K562 (cell line): ENCODE data around the gene KLK1. TPM values are rescaled to one million over a fixed set of nuclear protein-coding genes. Genes with fewer than 3 reads are reported as not detected.
A peak's percentile ranks its signal among the peaks of the same experiment; 100 is the strongest.

Source experiments
- ASH1L ChIP-seq: fragments of 450-650 bp; IDR thresholded peaks from 2 replicates; pipeline ENCODE4 v1.6.1; 2018; ENCODE audit warnings: borderline replicate concordance, mild to moderate bottlenecking, low read depth; ENCODE audit not compliant: partially characterized antibody
- CREM ChIP-seq: IDR thresholded peaks from 2 replicates; pipeline ENCODE4 v1.6.1; 2014; ENCODE audit warnings: antibody characterized with exemption, low read depth
- FOS ChIP-seq: IDR thresholded peaks from 3 replicates; pipeline ENCODE4 v1.6.1; 2011; ENCODE audit not compliant: insufficient read length; ENCODE audit errors: extremely low read depth
- FOXK2 ChIP-seq, 2 experiments: fragments of 450-650 bp; IDR thresholded peaks in 1 of 2; conservative IDR thresholded peaks in 1 of 2; 2 replicates each; pipeline ENCODE4 v1.6.1; 2016; ENCODE audit warnings: low read depth in 2 of 2, mild to moderate bottlenecking in 1 of 2
- GTF2F1 ChIP-seq: IDR thresholded peaks from 2 replicates; pipeline ENCODE4 v1.6.1; 2011; ENCODE audit warnings: low read depth, low read length, improper control_type of control experiment
- HDAC1 ChIP-seq, 2 experiments: fragments of 450-650 bp; IDR thresholded peaks; 2 replicates each; pipeline ENCODE4 v1.6.1; 2016 to 2017; ENCODE audit warnings: inconsistent platforms in 1 of 2, mild to moderate bottlenecking in 1 of 2, moderate library complexity in 1 of 2
- HDAC8 ChIP-seq: fragments of 450-650 bp; IDR thresholded peaks from 2 replicates; pipeline ENCODE4 v1.6.1; 2016; ENCODE audit warnings: mild to moderate bottlenecking, missing genetic modification characterization, moderate library complexity, missing compliant biosample characterization
- KLF13 ChIP-seq: fragments of 450-650 bp; IDR thresholded peaks from 2 replicates; pipeline ENCODE4 v1.6.1; 2016; ENCODE audit warnings: missing genetic modification characterization, low read depth, mild to moderate bottlenecking, missing compliant biosample characterization, moderate library complexity, borderline replicate concordance
- MCM5 ChIP-seq: fragments of 450-650 bp; IDR thresholded peaks from 2 replicates; pipeline ENCODE4 v1.6.1; 2016; ENCODE audit warnings: low read depth
- MEF2D ChIP-seq: conservative IDR thresholded peaks from 2 replicates; pipeline ENCODE4 v1.6.1; 2016; ENCODE audit warnings: low read depth, missing genetic modification characterization, missing compliant biosample characterization
- MXI1 ChIP-seq: IDR thresholded peaks from 2 replicates; pipeline ENCODE4 v1.6.1; 2011; ENCODE audit warnings: low read depth, mild to moderate bottlenecking, improper control_type of control experiment, low read length
- NFE2L1 ChIP-seq: fragments of 450-650 bp; IDR thresholded peaks from 2 replicates; pipeline ENCODE4 v1.6.1; 2016; ENCODE audit warnings: missing genetic modification characterization, low read depth, mild to moderate bottlenecking, missing compliant biosample characterization, moderate library complexity, borderline replicate concordance
- OTX1 ChIP-seq: fragments of 450-650 bp; formaldehyde crosslinking; IDR thresholded peaks from 2 replicates; pipeline ENCODE4 v1.4.0; 2022; ENCODE audit warnings: mild to moderate bottlenecking
- PKNOX1 ChIP-seq: fragments of 450-650 bp; IDR thresholded peaks from 2 replicates; pipeline ENCODE4 v1.6.1; 2016
- PTRF ChIP-seq: fragments of 450-650 bp; IDR thresholded peaks from 2 replicates; pipeline ENCODE4 v1.6.1; 2016; ENCODE audit warnings: mild to moderate bottlenecking, missing genetic modification characterization, missing compliant biosample characterization
- RBBP5 ChIP-seq: fragments of 200-600 bp; sonication (generic); IDR thresholded peaks from 2 replicates; pipeline ENCODE4 v1.6.1; 2012; ENCODE audit warnings: borderline replicate concordance, mild to moderate bottlenecking, low read length, control low read depth, inconsistent platforms; ENCODE audit not compliant: insufficient read depth, poor library complexity, severe bottlenecking
- RFX5 ChIP-seq: IDR thresholded peaks from 2 replicates; pipeline ENCODE4 v1.6.1; 2011; ENCODE audit warnings: low read depth, mild to moderate bottlenecking, improper control_type of control experiment, low read length
- SLC30A9 ChIP-seq: fragments of 250-450 bp; sonication (Bioruptor Pico); IDR thresholded peaks from 2 replicates; pipeline ENCODE4 v1.8.0; 2022; ENCODE audit warnings: mild to moderate bottlenecking, moderate library complexity
- SRSF7 ChIP-seq: fragments of 200-400 bp; formaldehyde crosslinking; optimal IDR thresholded peaks from 2 replicates; pipeline ENCODE3; 2017; ENCODE audit warnings: mild to moderate bottlenecking, low read depth, low read length
- STAT5B ChIP-seq: fragments of 250-450 bp; sonication (Bioruptor Pico); IDR thresholded peaks from 2 replicates; pipeline ENCODE4 v1.8.0; 2021; ENCODE audit warnings: mild to moderate bottlenecking, inconsistent platforms
- TEAD4 ChIP-seq, 2 experiments: sonication (generic) in 1 of 2; formaldehyde crosslinking in 1 of 2; IDR thresholded peaks; 2 replicates each; pipeline versions ENCODE4 v1.6.1 to v1.8.0; 2012 to 2022; ENCODE audit warnings: borderline replicate concordance in 1 of 2, inconsistent platforms in 1 of 2, low read length in 1 of 2, mild to moderate bottlenecking in 1 of 2, missing genetic modification reagents in 1 of 2
- ZNF695 ChIP-seq: fragments of 450-650 bp; formaldehyde crosslinking; IDR thresholded peaks from 2 replicates; pipeline ENCODE4 v1.4.0; 2020; ENCODE audit warnings: mild to moderate bottlenecking, moderate library complexity
- polyA plus RNA-seq, 8 experiments: library from polyadenylated mRNA; depleted of rRNA in 4 of 8; stranded (reverse) in 5 of 8; unstranded in 3 of 8; fragments of >200 nt; fragmentation: Nextera tagmentation in 2 of 8; fragmentation: Illumina TruSeq in 1 of 8; extraction: Ambion mirVana in 2 of 8; extraction: Trizol in 1 of 8; gene quantifications; 2 replicates each; pipeline versions ENCODE4 v1.2.1 to v1.2.3, GENCODE V29; 2011 to 2014; ENCODE audit warnings: inconsistent platforms in 1 of 8, missing spikeins in 1 of 8
- total RNA-seq, 7 experiments: library from RNA; depleted of rRNA in 6 of 7; stranded (reverse); fragments of >200 nt in 6 of 7; fragmentation: Illumina TruSeq in 2 of 7; extraction: Trizol in 2 of 7; gene quantifications; 2 replicates each; pipeline versions ENCODE4 v1.2.1 to v1.2.3, GENCODE V29; 2011 to 2021; ENCODE audit warnings: low replicate concordance in 1 of 7
- TF ChIP-seq, protein P1 (sequence below): fragments of 450-650 bp; formaldehyde crosslinking; IDR thresholded peaks from 2 replicates; pipeline ENCODE4 v1.4.0; 2022; ENCODE audit warnings: missing genetic modification characterization

KLK1 gene
- total and polyA plus RNA-seq, 9 of the 15 experiments (the other 6 are each of a cell fraction or from before 2014, with no cell fraction given): 0.87 to 15.4 (median 9.1) TPM

DNA sequence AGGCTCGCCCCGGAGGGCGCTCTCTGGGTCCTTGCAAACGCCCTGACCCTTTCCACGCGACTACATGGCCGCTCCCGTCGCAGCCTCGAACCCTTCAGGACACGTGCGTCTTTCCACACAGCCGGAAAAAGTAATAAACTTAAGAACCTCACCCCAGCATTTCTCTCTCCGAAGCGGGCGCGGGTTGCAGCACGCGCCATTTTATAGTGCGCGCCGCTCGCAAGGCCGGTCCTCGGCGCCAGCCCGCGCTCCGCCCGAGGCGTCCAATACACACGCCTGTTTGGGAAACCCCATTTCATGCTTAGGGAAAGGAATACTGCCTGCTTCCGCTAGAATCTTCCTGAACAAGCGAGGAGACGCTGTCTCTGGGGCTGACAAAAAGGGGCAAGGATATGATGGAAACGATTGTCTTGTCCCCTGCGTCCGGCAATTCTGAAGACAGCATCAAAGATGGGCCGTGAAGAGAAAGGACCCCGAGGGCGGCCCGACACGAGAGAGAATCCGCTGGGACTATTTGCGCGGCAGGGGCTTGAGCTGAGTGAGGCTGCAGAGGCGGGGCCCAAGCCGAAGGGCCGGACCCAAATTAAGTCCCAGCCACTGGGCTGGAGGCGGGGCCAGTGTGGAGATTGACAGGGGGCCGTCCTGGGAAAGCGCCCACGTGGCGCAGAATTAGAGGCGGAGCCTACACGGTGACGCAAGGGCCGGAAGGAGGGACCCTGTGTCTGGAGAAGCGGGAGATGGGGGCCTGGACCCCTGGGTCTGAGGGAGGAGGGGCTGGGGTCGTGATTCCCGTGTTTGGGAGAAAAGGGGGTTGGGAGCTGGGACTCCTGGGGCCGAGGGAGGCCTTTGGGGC, 18.9 kb downstream of the KLK1 start (continued):
- TF ChIP-seq ASH1L (no peak), MCM5 (no peak), HDAC8 (tag) (no peak), OTX1 (CRISPR knock-in tag) (peak; percentile 8; the same call in 1 of the 2 replicates), GTF2F1 (peak; percentile 98), PKNOX1 (peak; percentile 99), HDAC1 (IDR thresholded peaks at IDR 0.05) (peak; percentile 83 to 96; a peak in 3 of 4 replicates), SRSF7 (no peak), PTRF (tag) (no peak), CREM (peak; percentile 81), RFX5 (0 out of 2 replicates have a peak, but pooled peaks have one; percentile 33), TEAD4 (IDR thresholded peaks at IDR 0.05; ENCODE audit: low read length) (no peak; the same call in 1 of the 2 replicates), TEAD4 (CRISPR knock-in tag; IDR thresholded peaks at IDR 0.05; ENCODE audit: borderline replicate concordance) (no peak), MXI1 (peak; percentile 51; the same call in 1 of the 2 replicates), STAT5B (CRISPR knock-in tag) (no peak), SLC30A9 (CRISPR knock-in tag) (no peak), FOXK2 (conservative IDR thresholded peaks at IDR 0.05 in 1 of 2, IDR thresholded peaks at IDR 0.05 in 1 of 2; ENCODE audit: low read depth in 2 of 2) (peak in 1 of 2 experiments; percentile 29; a peak in 3 of 4 replicates), NFE2L1 (no peak), ZNF695 (no peak), FOS (no peak), RBBP5 (peak; percentile 93), KLF13 (tag) (no peak), MEF2D (tag) (no peak)
- TF ChIP-seq, protein P1, sequence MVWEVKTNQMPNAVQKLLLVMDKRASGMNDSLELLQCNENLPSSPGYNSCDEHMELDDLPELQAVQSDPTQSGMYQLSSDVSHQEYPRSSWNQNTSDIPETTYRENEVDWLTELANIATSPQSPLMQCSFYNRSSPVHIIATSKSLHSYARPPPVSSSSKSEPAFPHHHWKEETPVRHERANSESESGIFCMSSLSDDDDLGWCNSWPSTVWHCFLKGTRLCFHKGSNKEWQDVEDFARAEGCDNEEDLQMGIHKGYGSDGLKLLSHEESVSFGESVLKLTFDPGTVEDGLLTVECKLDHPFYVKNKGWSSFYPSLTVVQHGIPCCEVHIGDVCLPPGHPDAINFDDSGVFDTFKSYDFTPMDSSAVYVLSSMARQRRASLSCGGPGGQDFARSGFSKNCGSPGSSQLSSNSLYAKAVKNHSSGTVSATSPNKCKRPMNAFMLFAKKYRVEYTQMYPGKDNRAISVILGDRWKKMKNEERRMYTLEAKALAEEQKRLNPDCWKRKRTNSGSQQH (CRISPR knock-in tag): peak; percentile 19; the same call in 1 of the 2 replicates
